ENCODE data around the gene AFG3L2.
"Not testable (repeated sequence)": the region's sequence is repeated elsewhere in the genome, so short reads cannot be mapped to it uniquely, and the experiment has no call there.

The AFG3L2 gene

GRCh38 chr18:12397254-12397653 lies 20.2 kb upstream of the AFG3L2 start:
- no peak for DNase-seq (ENCODE audit: low read depth)

GRCh38 chr18:12394428-12394827 lies 17.4 kb upstream of the AFG3L2 start:
- DNase-seq (ENCODE audit: low read depth), result no peak

DNA sequence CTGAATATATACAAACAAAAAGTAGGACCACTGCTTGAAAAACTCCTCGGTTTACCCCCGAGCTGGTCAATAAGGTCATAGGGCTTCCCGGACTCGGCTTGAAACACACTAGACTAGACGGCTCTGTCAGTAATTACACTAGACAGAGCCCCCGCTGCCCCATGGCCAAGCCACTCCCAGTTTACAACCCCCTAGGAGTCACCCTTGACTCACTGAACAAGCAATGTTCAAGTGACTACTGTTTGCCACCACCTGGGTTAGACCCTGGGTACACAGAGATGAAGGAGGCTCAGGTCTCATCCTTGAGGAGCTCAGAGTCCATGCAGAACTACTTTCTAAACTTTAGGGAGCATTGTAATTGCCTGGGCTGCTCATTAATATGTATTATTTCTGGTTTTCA lies 17.0 kb upstream of the AFG3L2 start:
- no peak for DNase-seq (ENCODE audit: low read depth)

- DNase-seq (ENCODE audit: low read depth), result no peak
These were observed 16.5 kb upstream of the AFG3L2 start for GRCh38 chr18:12393510-12393909.

DNA sequence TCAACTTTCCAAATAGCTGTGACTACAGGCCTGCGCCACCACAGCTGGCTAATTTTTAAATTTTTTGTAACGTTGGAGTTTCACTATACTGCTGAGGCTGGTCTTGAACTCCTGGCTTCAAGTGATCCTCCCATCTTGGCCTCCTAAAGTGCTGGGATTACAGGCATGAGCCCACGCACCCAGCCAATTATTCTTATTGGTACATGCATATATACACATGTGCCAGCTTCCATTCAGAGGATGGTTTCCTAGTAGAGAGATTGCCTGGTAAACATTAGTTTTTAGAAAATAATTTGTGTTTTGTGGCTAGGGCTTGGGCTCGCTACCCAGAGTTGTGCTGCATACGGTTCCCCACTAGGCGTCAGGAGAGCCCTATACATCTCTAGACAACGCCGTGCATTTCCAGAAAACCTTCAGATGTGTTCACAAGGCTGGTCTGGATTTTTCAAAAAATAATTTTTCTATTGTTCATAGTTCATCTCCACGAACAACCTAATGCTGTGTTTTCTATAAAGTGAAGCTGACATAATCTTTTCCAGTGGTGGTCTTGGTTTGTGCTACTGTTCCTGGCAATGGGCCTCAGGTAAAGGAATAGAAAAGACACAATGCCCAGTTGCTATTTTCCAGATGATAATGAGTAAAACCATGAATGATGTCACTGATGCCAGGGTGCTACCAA lies 14.6 kb upstream of the AFG3L2 start:
- no peak for DNase-seq (ENCODE audit: low read depth)

- no peak for DNase-seq (ENCODE audit: low read depth)
These were observed 11.4 kb upstream of the AFG3L2 start for GRCh38 chr18:12388442-12388841.

- DNase-seq (ENCODE audit: low read depth), result no peak
These were observed 7.2 kb upstream of the AFG3L2 start for GRCh38 chr18:12384261-12384660.

DNA sequence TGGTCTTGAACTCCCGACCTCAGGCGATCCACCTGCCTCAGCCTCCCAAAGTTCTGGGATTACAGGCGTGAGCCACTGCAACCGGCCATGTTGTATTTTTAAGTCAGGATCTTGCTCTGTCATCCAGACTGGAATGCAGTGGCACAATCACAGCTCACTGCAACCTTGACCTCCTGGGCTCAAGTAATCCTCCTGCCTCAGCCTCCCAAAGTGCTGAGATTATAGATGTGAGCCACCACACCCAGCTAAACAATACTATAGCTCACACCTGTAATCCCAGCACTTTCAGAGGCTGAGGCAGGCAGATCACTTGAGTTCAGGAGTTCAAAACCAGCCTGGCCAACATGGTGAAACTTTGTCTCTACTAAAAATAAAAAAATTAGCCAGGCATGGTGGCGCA lies 6.7 kb upstream of the AFG3L2 start:
- DNase-seq (ENCODE audit: low read depth), result not testable (repeated sequence)

DNA sequence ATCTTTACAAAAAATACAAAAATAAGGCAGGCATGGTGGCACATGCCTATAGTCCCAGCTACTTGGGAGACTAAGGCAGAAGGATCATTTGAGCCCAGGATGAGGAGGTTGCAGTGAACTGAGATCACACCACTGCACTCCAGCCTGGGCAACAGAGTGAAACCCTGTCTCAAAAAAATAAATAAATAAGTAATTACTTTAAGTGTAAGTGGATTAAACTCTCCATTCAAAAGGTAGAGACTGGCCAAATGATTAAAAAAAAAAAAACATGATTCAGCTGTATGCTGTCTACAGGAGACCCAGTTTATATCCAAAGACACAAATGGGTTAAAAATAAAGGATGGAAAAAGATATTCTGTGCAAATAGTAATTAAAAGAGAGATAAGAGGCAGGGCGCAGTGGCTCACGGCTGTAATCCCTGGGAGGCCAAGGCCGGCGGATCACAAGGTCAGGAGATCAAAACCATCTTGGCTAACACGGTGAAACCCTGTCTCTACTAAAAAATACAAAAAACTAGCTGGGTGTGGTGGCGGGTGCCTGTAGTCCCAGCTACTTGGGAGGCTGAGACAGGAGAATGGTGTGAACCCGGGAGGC lies 5.3 kb upstream of the AFG3L2 start:
- DNase-seq (ENCODE audit: low read depth), result not testable (repeated sequence)

GRCh38 chr18:12378198-12378558 lies 1.2 kb upstream of the AFG3L2 start:
- DNase-seq (ENCODE audit: low read depth), result not testable (repeated sequence)

DNA sequence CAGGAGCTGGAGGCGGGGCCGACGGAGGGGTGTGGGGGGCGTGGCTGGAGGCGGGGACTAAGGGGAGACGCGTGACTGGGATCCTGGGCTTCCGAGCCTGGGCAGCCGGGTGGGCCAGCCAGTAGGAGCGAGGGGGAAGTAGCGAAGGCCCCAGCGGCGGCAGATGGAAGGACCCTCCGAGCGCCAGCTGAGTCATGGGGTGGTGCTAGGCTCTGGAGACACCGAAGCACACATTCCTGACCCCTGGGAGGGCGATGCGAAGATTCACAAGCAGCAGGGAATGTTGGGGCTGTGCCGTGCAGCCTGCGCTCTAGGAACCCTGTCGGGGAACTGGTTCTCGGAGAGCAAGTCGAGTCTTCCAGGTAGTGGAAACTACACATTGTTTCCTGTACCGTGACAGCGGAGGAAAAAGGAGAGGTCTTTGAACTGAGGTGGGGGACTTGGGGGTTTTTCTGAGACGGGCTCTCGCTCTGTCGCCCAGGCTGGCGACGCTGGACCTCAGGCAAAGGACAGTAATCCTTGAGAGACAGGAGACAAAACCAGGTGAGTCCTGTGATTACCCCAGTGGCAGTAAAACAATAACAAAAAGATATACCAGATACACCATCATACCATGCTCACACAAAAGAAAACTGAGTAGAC lies 650 bp upstream of the AFG3L2 start:
- DNase-seq (ENCODE audit: low read depth), result no peak

- DNase-seq (ENCODE audit: low read depth), result no peak
These were observed 833 bp downstream of the AFG3L2 start for GRCh38 chr18:12376034-12376753.

DNA sequence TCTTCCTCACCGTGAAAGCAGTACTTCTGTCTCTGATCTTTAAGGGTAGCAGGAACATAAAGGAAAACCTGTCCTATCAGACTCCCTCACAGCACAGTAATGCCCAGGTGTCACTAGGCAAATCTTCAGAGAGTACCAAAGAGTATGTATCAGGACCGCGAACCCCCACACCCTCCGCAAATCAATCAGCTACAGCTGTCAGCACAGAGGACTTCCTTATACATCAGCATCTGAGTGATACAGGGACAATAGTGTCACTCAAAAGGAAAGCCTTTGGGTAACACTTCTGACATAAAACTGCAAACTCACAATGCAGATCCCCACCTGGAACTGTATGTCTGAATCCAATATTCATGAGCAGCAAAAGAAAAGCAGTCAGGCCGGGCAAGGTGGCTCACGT lies 2.6 kb downstream of the AFG3L2 start:
- no peak for DNase-seq (ENCODE audit: low read depth)

GRCh38 chr18:12373771-12374116 lies 3.3 kb downstream of the AFG3L2 start:
- DNase-seq (ENCODE audit: low read depth), result no peak

GRCh38 chr18:12373116-12373770 lies 3.8 kb downstream of the AFG3L2 start:
- DNase-seq (ENCODE audit: low read depth), result no peak

- no peak for DNase-seq (ENCODE audit: low read depth)
These were observed 4.6 kb downstream of the AFG3L2 start for GRCh38 chr18:12372406-12372805.

GRCh38 chr18:12371590-12371989 lies 5.4 kb downstream of the AFG3L2 start:
- DNase-seq (ENCODE audit: low read depth), result no peak

GRCh38 chr18:12369211-12369610 lies 7.8 kb downstream of the AFG3L2 start:
- no peak for DNase-seq (ENCODE audit: low read depth)

DNA sequence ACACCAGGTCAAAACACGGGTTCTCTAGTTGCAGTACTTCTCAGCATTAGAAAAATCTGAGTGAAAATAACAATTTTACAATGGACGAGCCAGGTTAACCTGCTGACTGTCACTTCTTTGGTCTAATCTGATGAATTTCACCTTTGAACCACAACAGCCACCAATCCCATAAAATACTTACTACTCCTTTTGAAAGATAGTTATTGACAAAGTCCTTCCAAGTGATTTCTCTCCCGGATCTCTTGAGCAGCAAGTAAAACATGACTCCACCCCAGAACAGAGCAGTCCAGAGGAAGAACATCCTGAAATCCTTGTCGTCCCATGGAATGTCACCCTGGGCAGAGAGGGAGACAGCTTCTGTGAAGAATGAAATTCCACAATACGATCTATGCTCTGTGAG lies 10.2 kb downstream of the AFG3L2 start:
- no peak for DNase-seq (ENCODE audit: low read depth)

DNA sequence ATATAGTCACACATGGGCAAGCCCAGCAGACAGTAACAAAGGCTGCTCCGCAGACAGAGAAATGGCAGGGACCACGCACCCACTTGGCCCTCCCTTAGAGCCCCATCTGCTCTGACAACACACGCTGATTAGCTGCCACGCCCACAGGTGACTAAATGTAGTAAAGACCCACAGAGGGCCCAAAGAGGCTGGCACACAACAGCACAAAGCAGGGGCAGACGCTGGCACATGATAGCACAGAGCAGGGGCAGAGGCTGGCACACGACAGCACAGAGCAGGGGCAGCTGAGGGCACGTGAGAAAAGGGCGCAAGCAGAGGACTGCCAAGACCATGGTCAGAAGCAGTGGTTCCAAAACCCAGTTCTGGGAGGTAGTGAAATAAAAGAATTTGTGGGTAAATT lies 10.6 kb downstream of the AFG3L2 start:
- DNase-seq (ENCODE audit: low read depth), result no peak

- DNase-seq (ENCODE audit: low read depth), result no peak
These were observed 14.4 kb downstream of the AFG3L2 start for GRCh38 chr18:12362473-12363174.

- no peak for DNase-seq (ENCODE audit: low read depth)
These were observed 15.2 kb downstream of the AFG3L2 start for GRCh38 chr18:12361770-12362378.
